GM19023 (cell line): ENCODE measurements around the gene CTU2.

Experiments used
- ATAC-seq: cut with Tn5 transposase; IDR thresholded peaks from one replicate; pipeline ENCODE4 v1.9.1; 2021; ENCODE audit warnings: mild to moderate bottlenecking, moderate library complexity; ENCODE audit not compliant: unreplicated experiment

The CTU2 gene

GRCh38 chr16:88741368-88741767 lies 35.1 kb downstream of the CTU2 start:
- no peak for ATAC-seq

DNA sequence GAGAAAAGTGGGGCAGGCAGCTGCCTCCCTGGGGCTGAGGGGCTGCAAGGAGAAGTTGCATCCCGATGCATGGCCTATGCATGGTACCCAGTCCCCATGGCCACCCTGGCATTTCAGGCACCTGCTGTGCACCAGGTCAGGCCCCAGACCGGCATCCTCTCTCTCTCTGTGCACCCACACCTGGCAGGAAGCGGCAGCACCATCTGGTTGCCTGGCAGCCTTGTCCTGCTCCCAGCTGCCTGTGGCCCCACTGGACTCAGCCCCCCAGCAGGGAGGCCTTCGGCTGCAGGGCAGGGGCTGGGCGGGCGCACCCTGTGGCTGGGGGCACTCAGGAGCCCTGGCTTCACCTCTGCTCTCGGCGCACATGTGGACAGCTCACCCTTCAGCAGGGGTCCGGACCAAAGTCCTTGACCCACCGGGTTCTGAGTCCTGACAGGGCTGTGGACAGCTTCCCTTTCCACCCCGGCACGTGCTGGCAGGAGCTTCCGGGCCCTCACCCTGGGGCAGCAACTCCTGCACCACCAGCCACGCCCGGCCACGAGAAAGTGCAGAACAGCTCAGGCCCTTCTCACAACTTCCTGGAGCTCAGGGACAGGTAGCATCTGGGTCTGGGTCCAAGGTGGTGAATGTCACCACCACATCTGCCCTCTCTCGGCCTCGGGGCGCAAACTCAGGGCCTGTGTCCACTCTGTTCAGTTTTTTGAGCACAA lies 36.7 kb downstream of the CTU2 start:
- ATAC-seq = no peak

- no peak for ATAC-seq
These were observed 37.6 kb downstream of the CTU2 start for GRCh38 chr16:88743693-88744576.

DNA sequence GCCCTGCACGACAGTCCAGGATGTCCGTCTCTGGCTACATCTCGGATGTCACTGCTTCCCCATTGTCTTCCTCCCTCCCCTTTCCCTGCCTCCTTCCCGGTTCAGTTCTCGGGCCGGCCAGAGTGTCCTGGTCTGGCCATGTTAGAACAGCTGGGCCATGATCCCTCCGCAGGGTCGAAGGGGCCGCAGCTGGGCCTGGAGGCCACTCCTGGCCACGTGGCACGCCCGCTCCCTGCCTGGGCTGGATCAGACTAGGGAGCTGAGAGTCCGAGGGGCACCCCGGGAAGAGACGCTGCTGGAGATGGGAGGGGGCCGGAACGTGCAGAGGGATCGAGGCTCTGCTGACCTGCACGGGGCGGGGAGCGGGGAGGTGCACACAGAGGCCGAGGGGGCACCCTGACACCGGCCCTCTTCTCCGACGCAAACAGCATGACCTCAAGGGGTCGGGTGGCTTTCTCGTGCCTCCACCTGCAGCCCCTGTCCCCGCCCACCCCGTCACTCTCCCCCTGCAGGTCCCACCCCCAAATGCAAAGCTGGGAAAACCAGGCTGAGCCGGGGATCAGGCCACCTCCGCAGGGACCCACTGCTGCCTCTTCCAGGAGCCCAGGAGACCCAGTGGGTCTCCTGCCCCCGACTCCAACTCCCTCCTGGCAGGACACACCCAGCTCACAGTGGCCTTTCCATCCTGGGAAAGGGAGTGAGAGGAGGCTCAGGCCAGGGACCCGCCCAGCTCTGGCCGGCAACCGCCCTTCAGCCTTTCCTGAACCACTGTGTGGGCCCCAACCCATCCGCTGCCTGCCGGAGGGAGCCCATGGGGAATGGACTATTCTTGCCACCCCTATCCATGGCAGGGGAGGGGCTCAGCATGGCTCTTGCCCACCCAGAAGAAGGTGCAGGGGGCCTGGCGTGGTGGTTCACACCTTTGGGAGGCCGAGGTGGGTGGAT lies 38.5 kb downstream of the CTU2 start:
- no peak for ATAC-seq

- ATAC-seq = no peak
These were observed 40.2 kb downstream of the CTU2 start for GRCh38 chr16:88746506-88746905.

DNA sequence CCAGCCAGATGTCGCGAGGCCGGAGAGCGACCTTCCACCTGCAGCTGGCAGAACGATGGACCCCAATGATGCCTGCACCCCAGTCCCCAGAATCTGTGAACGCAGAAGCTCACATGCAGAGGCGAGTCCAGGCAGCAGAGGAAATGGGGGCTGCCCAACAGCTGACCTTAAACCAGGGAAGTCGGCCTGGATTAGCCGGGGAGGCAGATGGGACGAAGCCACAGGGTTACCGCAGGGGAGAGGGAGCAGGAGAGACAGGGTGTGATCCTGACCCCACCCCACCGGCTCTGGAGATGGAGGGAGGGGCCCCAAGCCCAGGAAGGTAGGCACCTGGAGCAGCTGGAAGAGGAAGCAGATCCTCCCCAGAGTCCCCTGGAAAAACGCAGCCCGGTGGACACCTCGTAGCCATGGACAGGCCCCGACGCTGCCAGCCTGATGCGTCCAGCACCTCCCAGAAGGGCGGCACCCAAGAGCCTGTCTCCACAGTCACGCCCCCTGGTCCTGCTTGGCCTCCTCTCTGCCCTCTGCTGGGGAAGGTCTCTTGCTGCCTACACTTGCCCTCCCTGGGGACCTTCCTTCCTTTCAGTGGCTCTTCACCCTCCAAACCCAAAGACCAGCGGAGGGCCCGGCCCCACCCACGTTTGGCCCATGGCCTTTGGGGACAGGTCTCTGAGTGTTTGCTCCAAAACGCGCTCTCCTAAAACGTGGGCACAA lies 41.4 kb downstream of the CTU2 start:
- ATAC-seq = no peak

DNA sequence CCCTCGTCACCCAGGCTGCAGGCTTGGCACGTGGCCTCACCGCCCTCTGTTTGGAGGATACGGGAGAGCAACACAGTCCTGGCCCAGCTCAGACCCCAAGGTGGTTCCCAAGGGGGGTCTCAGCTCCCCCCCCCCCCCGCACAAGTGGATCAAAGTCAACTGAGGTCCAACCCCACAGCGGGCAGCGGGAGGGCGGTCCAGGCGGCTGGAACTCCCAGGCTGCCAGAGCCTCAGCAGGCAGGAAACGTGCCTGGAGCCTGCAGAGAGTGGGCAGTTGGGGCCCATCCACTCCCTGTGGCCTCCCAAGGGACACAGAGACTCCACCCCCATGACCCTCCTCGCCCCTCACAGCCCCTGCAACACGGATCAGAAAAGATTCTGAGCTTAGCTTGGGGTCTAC lies 42.1 kb downstream of the CTU2 start:
- ATAC-seq = no peak

DNA sequence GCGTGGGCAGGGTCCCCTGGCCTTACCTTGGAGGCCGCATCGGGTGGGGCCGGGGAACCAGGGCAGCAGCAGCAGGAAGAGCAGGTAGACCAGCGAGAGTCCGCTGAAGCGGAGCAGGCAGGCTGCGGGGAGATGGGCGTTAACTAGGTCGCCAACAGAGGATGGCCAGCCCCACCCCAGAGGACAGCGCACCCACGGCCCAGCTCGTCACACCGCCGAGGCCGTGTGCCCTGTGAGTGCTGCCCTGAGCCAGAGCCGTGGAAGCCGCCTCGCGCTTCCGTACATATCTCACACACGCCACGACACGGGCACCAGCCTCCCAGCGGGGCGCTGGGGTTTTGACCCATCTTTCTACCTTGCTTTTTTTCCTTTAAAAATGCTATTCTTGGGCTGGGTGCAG lies 43.1 kb downstream of the CTU2 start:
- no peak for ATAC-seq

GRCh38 chr16:88750854-88751253 lies 44.6 kb downstream of the CTU2 start:
- ATAC-seq = no peak

- ATAC-seq = no peak
These were observed 46.2 kb downstream of the CTU2 start for GRCh38 chr16:88752386-88753002.

- no peak for ATAC-seq
These were observed 46.9 kb downstream of the CTU2 start for GRCh38 chr16:88753191-88753590.

DNA sequence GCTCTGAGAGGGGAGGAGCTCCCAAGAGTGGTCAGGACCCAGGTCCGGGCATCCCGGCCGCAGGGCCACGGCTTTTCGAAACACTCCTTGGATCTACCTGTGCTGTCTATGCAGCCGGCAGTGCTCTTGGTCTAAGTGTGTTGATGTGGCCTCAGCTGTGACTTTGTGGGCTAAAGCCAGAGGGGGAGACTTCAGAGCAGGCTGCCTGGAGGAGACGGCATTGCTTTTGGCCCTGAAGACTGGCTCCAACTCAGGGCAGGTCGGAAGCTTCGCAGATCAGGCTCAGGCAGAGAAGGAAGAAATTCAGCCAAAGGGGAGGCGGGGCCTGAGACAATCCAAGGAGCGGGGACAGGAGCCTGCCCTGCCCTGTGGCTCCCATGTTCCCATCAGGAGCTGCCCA lies 47.3 kb downstream of the CTU2 start:
- ATAC-seq = no peak

DNA sequence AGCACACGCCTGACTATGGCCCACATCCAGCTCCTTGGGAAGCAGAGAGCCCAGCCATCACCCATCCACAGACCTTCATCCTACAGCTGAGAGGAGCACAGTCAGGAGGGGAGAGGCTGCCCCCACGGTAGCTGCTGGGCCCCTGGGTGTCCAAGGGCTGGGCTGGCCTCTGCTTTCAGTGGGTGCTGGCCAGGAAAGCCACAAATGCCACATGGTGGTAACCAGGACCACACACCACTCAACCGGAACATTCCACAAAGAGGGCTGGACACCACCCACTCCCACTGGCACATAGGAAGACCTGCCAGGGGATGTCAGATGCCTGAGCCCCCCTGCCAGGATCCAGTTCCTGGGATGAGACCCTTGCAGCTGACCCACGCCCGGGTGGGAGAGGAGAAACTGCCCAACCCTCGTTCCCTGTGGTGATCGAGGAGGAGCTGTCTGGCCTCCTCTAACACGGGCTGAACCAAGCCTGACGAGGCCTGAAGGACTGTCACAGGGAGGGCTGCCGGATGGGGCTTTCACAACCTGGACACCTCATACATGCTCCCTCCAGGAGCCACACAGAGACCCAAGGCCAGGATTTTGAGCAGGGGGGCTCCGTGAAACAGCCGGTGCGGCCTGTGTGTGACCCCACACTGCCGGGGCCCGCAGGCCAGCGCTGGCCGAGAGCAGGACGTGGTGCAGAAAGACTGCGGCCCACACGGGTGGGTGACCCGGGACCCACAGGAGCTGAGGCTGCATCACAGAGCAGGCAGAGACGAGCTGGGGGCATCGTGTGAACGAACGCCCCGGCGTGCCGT lies 48.0 kb downstream of the CTU2 start:
- ATAC-seq = no peak

DNA sequence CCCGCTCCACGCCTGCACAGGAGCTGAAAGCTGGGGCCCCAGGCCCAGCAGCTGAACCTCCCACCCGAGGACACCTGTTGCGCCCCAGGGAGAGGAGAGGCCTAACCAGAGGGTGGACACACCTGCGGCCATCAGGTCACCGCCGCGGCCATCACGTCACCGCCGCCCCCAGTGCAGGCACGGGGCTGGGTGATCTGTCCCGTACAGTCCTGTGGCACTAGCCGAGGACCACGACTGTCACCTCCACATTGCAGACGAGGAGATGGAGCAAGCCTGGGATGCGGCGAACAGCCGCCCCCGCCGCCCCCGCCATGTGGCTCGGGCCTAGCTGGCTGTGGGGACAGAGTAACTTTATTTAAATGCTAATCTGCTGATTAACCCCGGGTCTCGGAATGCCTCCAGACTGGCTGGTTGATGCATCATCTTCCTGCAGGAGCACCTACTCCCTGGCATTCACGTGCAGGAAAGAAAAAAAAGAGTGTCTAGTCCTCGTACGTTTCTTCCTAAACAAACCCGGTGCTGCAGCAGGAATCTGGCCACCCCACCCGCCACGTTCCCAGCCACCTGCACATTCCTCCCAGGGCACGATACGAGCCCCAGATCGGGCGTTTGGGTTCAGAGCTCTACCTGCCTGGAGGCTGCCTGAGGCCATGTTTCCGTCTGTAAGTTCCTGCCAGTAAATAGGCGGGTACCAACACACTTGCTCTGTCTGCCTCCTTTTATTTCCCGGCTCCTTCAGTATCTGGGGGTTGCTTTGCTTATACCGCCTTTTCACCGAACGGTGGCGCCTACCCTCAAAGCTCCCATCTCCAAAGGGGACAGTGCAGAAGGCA lies 48.8 kb downstream of the CTU2 start:
- ATAC-seq = no peak

- no peak for ATAC-seq
These were observed 49.6 kb downstream of the CTU2 start for GRCh38 chr16:88755745-88756443.

DNA sequence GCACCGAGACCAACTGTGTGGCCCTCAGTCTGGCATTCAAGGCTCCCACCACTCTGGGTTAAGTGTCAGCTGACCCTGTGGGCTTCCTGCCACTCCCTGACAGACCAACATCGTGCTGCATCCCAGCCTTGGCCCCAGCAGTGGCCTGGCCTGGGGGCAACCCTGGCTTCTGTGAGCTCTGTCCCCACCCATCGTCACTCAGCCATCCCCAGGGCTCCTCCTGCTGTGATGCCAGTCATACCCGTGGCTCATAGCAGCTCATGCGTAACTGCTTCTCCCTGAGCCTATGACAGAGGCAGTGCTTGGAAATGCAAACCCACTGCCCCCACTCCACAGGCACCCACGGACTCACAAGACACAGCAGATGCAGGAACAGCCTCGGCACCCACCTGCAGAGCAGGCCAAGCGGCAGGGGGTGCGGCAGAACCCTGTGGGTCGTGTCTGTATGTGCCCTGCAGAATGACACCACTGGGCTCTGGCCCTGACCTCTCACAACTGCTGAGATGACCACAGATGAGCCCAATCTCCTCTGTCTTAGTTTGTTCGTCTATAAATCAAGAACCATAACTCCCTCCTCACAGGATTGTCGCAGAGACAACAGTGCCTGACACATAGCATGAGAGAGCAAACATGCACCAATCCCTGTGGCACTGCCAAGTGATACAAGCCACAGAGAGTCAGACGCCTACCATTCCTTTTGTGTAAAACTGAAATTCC lies 52.1 kb downstream of the CTU2 start:
- ATAC-seq = no peak

DNA sequence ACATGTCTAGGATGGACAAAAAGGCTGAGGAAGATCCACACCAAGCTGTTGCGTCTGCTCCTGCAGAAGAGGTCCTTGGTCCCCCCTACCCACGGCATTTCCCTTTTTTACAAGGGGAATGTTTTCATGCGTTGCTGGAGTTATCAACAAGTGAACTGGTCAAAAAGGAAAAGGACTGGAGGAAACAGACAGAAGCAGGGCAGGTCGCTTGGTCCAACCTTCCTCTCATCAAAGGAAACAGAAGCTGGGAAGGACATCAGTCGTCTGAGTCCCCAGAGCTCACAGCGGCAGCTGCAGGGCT lies 52.6 kb downstream of the CTU2 start:
- ATAC-seq = no peak
